Liver (tissue), 3 donors: ENCODE measurements around the gene ZNF627.

Experiments used
- ATF3 ChIP-seq: IDR thresholded peaks from 2 replicates; pipeline ENCODE4 v1.6.1; 2016; ENCODE audit warnings: antibody characterized with exemption
- CTCF ChIP-seq: fragments of 150-350 bp; IDR thresholded peaks from 2 replicates; pipeline ENCODE4 v1.5.1; 2017; ENCODE audit warnings: improper control_type of control experiment, low read depth, low read length; ENCODE audit not compliant: missing input control
- EGR1 ChIP-seq, 2 donors: IDR thresholded peaks; 2 replicates each; pipeline ENCODE4 v1.6.1; 2016 to 2018; ENCODE audit warnings: antibody characterized with exemption in 2 of 2, low read depth in 2 of 2
- FOXA1 ChIP-seq: IDR thresholded peaks from 2 replicates; pipeline ENCODE4 v1.6.1; 2016; ENCODE audit warnings: antibody characterized with exemption
- GABPA ChIP-seq, 2 donors: IDR thresholded peaks in 1 of 2; conservative IDR thresholded peaks in 1 of 2; 2 replicates each; pipeline ENCODE4 v1.6.1; 2016; ENCODE audit warnings: antibody characterized with exemption in 2 of 2, mild to moderate bottlenecking in 1 of 2, moderate library complexity in 1 of 2
- JUND ChIP-seq, 2 donors: IDR thresholded peaks; 2 replicates each; pipeline ENCODE4 v1.6.1; 2016; ENCODE audit warnings: antibody characterized with exemption in 2 of 2
- MAX ChIP-seq: IDR thresholded peaks from 2 replicates; pipeline ENCODE4 v1.6.1; 2016; ENCODE audit warnings: antibody characterized with exemption
- NR2F2 ChIP-seq: IDR thresholded peaks from 2 replicates; pipeline ENCODE4 v1.6.1; 2016; ENCODE audit warnings: antibody characterized with exemption
- RAD21 ChIP-seq, 2 donors: IDR thresholded peaks; 2 replicates each; pipeline ENCODE4 v1.6.1; 2016; ENCODE audit warnings: antibody characterized with exemption in 2 of 2, mild to moderate bottlenecking in 2 of 2
- REST ChIP-seq: IDR thresholded peaks from 2 replicates; pipeline ENCODE4 v1.6.1; 2016; ENCODE audit warnings: antibody characterized with exemption, mild to moderate bottlenecking
- SP1 ChIP-seq: IDR thresholded peaks from 2 replicates; pipeline ENCODE4 v1.6.1; 2018; ENCODE audit warnings: antibody characterized with exemption, mild to moderate bottlenecking
- TAF1 ChIP-seq: conservative IDR thresholded peaks from 2 replicates; pipeline ENCODE4 v1.6.1; 2016; ENCODE audit warnings: antibody characterized with exemption, mild to moderate bottlenecking
- YY1 ChIP-seq: IDR thresholded peaks from 2 replicates; pipeline ENCODE4 v1.6.1; 2016; ENCODE audit warnings: antibody characterized with exemption, mild to moderate bottlenecking
- ZBTB33 ChIP-seq: IDR thresholded peaks from 2 replicates; pipeline ENCODE4 v1.6.1; 2016; ENCODE audit warnings: antibody characterized with exemption
- donor health status: healthy.
- donor health status: healthy.

- TF ChIP-seq CTCF, result no peak
- no peak for TF ChIP-seq MAX
- TF ChIP-seq EGR1 (IDR thresholded peaks at IDR 0.05; ENCODE audit: low read depth in 2 of 2), result no peak
- TF ChIP-seq NR2F2, result no peak
- TF ChIP-seq TAF1, result no peak
- TF ChIP-seq JUND (IDR thresholded peaks at IDR 0.05), result no peak
- no peak for TF ChIP-seq FOXA1
- TF ChIP-seq YY1, result no peak
- TF ChIP-seq ZBTB33, result no peak
- TF ChIP-seq SP1, result no peak
- TF ChIP-seq RAD21 (IDR thresholded peaks at IDR 0.05), result no peak
- TF ChIP-seq REST, result no peak
- TF ChIP-seq ATF3, result no peak
- no peak for TF ChIP-seq GABPA (IDR thresholded peaks at IDR 0.05 in 1 of 2, conservative IDR thresholded peaks at IDR 0.05 in 1 of 2)
Observed at GRCh38 chr19:11549386-11549953, 47.8 kb upstream of the ZNF627 start.
